ENCODE results near the gene GTPBP8.
A peak's percentile ranks its signal among the peaks of the same experiment; 100 is the strongest.

Gene GTPBP8

DNA sequence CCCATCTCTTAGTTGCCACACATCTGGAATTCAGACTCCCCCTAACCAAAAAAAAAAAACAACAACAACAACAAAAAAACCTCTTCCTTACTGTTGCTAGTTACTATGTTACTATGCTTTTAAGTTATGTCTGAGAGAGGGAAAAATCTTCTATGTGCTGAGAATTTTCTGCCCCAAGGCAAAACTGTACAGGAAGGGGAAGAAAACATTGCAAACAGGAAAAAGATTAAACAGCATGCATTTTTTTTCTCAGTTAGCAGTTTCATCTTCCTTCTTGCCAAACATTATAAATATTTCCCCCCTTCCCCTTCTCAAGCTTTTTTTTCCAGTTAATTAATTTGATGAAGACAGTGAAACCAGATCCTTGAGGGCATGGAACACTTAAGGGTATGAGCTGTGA lies 14.8 kb upstream of the GTPBP8 start:
- H3K4me3 ChIP-seq (ENCODE audit: low read length) = no peak overlapping the region
- no peak for DNase-seq (ENCODE audit: low read depth)
- TF ChIP-seq, protein P1, sequence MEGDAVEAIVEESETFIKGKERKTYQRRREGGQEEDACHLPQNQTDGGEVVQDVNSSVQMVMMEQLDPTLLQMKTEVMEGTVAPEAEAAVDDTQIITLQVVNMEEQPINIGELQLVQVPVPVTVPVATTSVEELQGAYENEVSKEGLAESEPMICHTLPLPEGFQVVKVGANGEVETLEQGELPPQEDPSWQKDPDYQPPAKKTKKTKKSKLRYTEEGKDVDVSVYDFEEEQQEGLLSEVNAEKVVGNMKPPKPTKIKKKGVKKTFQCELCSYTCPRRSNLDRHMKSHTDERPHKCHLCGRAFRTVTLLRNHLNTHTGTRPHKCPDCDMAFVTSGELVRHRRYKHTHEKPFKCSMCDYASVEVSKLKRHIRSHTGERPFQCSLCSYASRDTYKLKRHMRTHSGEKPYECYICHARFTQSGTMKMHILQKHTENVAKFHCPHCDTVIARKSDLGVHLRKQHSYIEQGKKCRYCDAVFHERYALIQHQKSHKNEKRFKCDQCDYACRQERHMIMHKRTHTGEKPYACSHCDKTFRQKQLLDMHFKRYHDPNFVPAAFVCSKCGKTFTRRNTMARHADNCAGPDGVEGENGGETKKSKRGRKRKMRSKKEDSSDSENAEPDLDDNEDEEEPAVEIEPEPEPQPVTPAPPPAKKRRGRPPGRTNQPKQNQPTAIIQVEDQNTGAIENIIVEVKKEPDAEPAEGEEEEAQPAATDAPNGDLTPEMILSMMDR (conservative IDR thresholded peaks at IDR 0.05; ENCODE audit: low read length) = no peak

DNA sequence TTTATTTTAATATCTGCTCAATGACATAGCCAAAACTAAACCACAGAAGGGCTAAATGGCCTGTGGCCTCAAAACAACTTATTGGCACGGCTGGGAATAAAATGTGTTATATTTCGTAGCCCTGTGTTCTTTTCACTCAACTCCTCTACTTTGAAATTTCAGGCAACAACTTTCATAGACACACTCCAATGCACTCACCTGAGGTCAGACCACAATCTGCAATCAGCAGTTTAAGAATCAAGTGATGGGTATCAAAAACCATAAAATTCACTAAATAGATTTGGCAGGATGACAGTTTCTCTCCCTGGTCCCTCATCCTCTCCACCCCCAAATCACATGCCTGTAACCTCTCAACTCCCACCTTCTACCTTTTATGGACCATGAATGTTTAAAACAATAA lies 13.8 kb upstream of the GTPBP8 start:
- TF ChIP-seq, protein P1 (conservative IDR thresholded peaks at IDR 0.05; ENCODE audit: low read length) = no peak
- no peak for DNase-seq (ENCODE audit: low read depth)
- no peak overlapping the region for H3K4me3 ChIP-seq (ENCODE audit: low read length)

DNA sequence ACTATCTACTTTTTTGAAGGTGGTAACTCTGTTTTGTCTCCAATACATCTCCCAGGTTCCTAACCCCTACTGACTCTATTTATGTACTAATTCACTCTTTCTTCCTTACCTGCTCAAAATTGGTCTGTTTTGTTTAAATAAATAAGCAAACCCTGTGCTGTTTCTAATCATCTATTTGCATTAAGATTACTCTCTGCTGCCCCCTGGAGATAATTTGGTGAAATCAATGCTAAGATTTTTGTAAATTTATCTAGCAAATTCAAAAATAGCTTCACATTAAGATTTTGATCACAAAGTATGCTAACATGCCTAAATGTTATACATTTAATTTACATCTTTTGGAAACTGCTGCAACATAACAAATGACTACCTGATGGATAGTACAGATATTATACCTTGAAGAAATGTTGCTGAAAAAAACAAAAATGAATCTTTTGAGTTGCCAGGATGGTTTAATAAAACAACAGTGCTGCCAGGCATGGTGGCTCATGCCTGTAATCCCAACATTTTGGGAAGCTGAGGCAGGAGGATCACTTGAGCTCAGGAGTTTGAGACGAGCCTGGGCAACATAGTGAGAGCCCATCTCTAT lies 11.4 kb upstream of the GTPBP8 start:
- DNase-seq (ENCODE audit: low read depth) = peak; percentile 34
- no peak overlapping the region for H3K4me3 ChIP-seq (ENCODE audit: low read length)
- TF ChIP-seq, protein P1 (conservative IDR thresholded peaks at IDR 0.05; ENCODE audit: low read length) = peak; percentile 71

DNA sequence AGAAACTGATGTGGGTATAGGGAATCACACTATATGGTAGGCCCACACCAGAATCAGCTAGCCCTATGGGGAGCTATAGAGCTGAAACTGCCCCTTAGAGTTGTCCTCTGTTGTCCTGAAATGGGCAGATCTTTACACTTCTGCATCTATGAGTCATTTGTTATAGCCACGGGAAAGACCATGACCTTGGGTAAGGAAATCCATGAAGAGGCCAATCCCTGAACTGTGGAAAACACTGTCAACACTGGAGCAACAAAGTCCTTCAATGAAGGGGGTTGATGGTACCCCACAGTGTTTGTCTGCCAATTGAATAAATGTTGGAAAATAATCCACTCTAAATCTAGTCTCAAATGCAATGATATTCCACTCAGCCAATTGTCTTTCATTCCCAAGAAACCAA lies 10.7 kb upstream of the GTPBP8 start:
- TF ChIP-seq, protein P1 (conservative IDR thresholded peaks at IDR 0.05; ENCODE audit: low read length) = no peak

DNA sequence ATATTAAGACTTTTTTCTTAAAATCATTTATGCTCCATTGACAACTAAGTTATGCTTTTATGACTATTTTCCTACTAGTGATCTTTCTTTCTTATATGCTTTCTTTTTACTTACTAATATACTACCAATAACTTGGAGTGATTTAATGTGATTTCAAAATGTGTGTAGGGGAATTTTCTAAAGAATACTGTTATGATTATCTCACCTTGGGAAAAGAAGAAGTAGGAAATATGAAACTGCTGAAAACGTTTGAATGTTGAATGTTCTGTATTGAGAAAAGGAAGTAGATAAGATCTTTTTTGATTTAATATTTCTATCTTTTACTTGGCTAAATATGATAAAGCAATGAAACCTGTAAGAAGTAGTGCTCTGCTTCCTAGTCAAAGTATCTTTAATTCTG lies 8.1 kb upstream of the GTPBP8 start:
- no peak overlapping the region for H3K4me3 ChIP-seq (ENCODE audit: low read length)
- TF ChIP-seq, protein P1 (conservative IDR thresholded peaks at IDR 0.05; ENCODE audit: low read length) = no peak
- DNase-seq (ENCODE audit: low read depth) = no peak

More for the DNA sequence above, 10.7 kb upstream of the GTPBP8 start:
- no peak for DNase-seq (ENCODE audit: low read depth)
- H3K4me3 ChIP-seq (ENCODE audit: low read length) = no peak overlapping the region

DNA sequence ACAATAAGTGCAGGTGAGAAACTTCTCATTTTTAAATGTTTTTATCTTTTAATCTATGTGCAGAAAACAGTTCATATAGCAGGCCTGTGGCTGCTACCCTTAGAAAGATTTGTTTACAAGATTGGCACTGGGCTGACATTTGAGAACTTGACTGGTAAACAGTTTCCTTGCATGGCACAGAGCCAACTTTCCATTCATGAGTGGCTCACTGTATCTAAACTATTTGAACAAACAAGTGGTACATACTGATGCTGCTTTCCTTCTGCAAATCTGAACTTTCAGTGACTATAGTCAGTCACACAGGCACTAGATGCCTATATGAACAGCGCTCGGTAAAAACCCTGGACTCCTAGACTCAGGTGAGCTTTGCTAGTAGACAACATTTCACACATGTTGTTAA lies 6.3 kb upstream of the GTPBP8 start:
- TF ChIP-seq, protein P1 (conservative IDR thresholded peaks at IDR 0.05; ENCODE audit: low read length) = no peak
- DNase-seq (ENCODE audit: low read depth) = no peak

DNA sequence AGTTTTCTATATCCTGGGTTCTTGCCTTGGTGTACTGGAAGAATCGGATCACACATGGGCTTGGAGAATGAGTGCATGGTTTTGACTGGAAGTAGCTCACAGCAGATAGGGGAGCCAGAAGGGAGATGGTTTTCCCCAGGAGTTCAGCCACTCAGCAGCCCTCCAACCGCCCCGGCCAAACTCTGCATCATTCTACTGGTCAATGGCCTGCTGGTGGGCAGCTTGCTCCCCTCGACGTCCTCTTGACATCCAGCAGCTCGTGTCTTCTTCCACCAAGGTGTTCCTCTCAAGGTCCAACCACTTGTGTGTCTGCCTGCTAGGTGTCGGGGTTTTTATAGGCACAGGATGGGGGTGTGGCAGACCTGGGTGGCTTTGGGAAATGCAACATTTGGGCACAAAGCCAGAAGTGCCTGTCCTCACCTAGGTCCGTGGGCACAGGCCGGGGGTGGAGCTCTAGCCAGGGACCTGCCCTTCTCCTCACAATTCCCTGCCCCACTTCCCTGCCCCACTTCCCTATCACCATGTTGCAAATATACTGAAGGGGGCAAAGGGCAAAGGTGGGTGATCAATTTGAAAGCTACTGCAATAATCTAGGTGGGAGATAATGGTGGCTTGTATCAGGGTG lies 3.0 kb upstream of the GTPBP8 start:
- H3K4me3 ChIP-seq (ENCODE audit: low read length) = no peak overlapping the region
- no peak for DNase-seq (ENCODE audit: low read depth)
- TF ChIP-seq, protein P1 (conservative IDR thresholded peaks at IDR 0.05; ENCODE audit: low read length) = no peak

More for the DNA sequence above, 6.3 kb upstream of the GTPBP8 start:
- no peak overlapping the region for H3K4me3 ChIP-seq (ENCODE audit: low read length)

Data from AG10803 (cell line).